ENCODE results near the gene PACSIN3. TPM values are rescaled to one million over a fixed set of nuclear protein-coding genes. Genes with fewer than 3 reads are reported as not detected.

PACSIN3 gene
- total RNA-seq, 4 donors from 2014 or later = 129 to 369 (median 205) TPM

GRCh38 chr11:47233051-47233450 is 46.8 kb upstream of the PACSIN3 start:
- TF ChIP-seq POLR2A (IDR thresholded peaks at IDR 0.05) = no peak
- TF ChIP-seq, protein P1, sequence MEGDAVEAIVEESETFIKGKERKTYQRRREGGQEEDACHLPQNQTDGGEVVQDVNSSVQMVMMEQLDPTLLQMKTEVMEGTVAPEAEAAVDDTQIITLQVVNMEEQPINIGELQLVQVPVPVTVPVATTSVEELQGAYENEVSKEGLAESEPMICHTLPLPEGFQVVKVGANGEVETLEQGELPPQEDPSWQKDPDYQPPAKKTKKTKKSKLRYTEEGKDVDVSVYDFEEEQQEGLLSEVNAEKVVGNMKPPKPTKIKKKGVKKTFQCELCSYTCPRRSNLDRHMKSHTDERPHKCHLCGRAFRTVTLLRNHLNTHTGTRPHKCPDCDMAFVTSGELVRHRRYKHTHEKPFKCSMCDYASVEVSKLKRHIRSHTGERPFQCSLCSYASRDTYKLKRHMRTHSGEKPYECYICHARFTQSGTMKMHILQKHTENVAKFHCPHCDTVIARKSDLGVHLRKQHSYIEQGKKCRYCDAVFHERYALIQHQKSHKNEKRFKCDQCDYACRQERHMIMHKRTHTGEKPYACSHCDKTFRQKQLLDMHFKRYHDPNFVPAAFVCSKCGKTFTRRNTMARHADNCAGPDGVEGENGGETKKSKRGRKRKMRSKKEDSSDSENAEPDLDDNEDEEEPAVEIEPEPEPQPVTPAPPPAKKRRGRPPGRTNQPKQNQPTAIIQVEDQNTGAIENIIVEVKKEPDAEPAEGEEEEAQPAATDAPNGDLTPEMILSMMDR (IDR thresholded peaks at IDR 0.05 in 4 of 5, conservative IDR thresholded peaks at IDR 0.05 in 1 of 5) = no peak

DNA sequence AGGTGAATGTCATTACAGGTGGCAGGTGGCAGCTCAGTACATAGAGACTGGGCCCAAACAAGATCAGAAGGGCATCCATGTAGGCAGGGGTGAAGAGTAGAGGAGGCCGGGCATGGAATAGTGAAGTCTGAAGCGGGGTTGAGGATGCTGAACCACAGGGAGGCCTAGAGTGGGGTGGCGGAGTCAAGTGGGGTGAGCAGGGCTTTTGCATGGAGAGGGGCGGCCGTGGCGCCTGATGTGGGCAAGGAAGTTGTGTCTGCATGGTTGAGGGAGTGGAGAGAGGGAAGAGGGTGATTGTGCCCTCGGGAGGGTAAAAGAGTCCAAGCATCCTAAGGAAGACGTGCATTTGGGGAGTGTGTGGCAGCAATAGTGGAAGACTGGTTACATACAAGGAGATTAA is 42.9 kb upstream of the PACSIN3 start:
- no peak for TF ChIP-seq POLR2A (IDR thresholded peaks at IDR 0.05)
- TF ChIP-seq, protein P1 (IDR thresholded peaks at IDR 0.05 in 4 of 5, conservative IDR thresholded peaks at IDR 0.05 in 1 of 5) = no peak
- H3K4me3 ChIP-seq = no peak overlapping the region
- ATAC-seq (no peak), DNase-seq (no peak)
- H3K36me3 ChIP-seq = no peaks in the 10 kb centered on the region
- peaks cover 0 to under 1% of the 10 kb centered on the region in 2 donors for H3K4me1 ChIP-seq
- in situ Hi-C loops (cut with MboI; ENCODE audit: low sequenced_read_pairs in 4 of 4) = loop anchor here in 2 of 4 donors (25.0 kb wide), 1 partner anchor 133 kb away; the partner anchor contains the start of gene MYBPC3 (in 2 of the 2)
- no peak overlapping the region for H3K27ac ChIP-seq
- intact Hi-C loops (cut with DNase I; ENCODE audit: low total_unique reads) = no loop called here
- H3K9me3 ChIP-seq = no peaks in the 10 kb centered on the region
- H3K27me3 ChIP-seq = no peaks in the 10 kb centered on the region

More at GRCh38 chr11:47233051-47233450, 46.8 kb upstream of the PACSIN3 start:
- Histone ChIP-seq H3K9me3 (no peaks in the 10 kb centered on the region), H3K36me3 (peaks cover 0 to 5% of the 10 kb centered on the region in 2 donors), H3K4me1 (peaks cover 0 to 4% of the 10 kb centered on the region in 2 donors), H3K4me3 (no peak overlapping the region), H3K27ac (no peak overlapping the region), H3K27me3 (no peaks in the 10 kb centered on the region)
- ATAC-seq = no peak
- in situ Hi-C loops (cut with MboI; ENCODE audit: low sequenced_read_pairs in 4 of 4) (loop anchor here in 2 of 4 donors (25.0 kb wide), 1 partner anchor 129 kb away; the partner anchor contains the start of gene MYBPC3 (in 2 of the 2)), intact Hi-C loops (cut with DNase I; ENCODE audit: low total_unique reads) (no loop called here)
- DNase-seq = no peak

DNA sequence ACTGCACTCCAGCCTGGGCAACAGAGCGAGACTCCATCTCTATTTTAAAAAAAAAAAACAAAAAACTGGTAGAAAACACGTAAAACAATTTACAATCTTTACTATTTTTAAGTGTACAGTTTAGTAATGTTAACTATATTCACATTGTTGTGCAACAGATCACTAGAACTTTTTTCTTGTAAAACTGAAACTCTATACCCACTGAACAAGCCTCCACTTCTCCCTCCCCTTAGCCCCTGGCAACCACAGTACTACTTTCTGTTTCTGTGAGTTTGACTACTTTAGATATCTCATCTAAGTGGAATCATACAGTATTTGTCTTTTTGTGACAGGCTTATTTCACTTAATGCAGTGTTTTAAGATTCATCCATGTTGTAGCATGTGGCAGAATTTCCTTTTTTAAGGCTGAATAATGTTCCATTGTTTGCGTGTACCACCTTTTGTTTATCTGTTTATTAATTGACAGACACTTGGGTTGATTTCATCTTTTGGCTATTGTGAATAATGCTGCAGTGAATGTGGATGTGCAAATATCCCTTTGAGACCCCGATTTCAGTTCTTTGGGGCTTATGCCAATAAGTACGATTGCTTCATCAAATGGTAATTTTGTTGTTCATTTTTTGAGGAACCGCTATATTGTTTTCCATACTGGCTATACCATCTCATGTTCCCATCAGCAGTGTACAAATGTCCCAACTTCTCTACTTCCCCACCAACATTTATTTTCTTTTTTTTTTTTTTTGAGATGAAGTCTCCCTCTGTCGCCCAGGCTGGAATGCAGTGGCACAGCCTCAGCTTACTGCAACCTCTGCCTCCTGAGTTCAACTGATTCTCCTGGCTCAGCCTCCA is 39.5 kb upstream of the PACSIN3 start:
- intact Hi-C loops (cut with DNase I; ENCODE audit: low total_unique reads) = no loop called here
- ATAC-seq (no peak), DNase-seq (no peak)
- H3K4me1 ChIP-seq = no peaks in the 10 kb centered on the region
- no peaks in the 10 kb centered on the region for H3K27me3 ChIP-seq
- H3K4me3 ChIP-seq = no peak overlapping the region
- no peak for TF ChIP-seq POLR2A (IDR thresholded peaks at IDR 0.05)
- TF ChIP-seq, protein P1 (IDR thresholded peaks at IDR 0.05 in 4 of 5, conservative IDR thresholded peaks at IDR 0.05 in 1 of 5) = no peak
- peaks cover 0 to 11% of the 10 kb centered on the region in 2 donors for H3K36me3 ChIP-seq
- in situ Hi-C loops (cut with MboI; ENCODE audit: low sequenced_read_pairs in 4 of 4) = loop anchor here in 2 of 4 donors (25.0 kb wide), 1 partner anchor 137 kb away; the partner anchor contains the start of gene MYBPC3 (in 2 of the 2)
- H3K9me3 ChIP-seq = no peaks in the 10 kb centered on the region
- no peak overlapping the region for H3K27ac ChIP-seq

DNA sequence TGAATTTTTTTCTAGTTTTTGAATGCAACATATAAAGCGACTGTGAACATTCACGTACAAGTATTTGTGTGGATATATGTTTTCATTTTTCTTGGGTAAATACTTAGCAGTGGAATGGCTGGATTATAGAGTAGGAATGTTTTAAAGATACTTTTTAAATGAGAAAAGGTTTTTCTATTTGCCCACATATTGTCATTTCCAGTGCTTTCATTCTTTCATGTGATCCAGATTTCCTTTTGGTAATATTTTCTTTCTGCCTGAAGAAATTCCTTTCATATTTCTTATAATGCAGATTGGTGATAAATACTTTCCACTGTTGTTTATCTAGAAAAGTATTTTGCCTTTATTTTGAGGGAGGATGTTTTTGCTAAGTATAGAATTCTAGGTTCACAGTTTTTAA is 36.5 kb upstream of the PACSIN3 start:
- in situ Hi-C loops (cut with MboI; ENCODE audit: low sequenced_read_pairs in 4 of 4) = no loop called here
- no peaks in the 10 kb centered on the region for H3K9me3 ChIP-seq
- TF ChIP-seq, protein P1 (IDR thresholded peaks at IDR 0.05 in 4 of 5, conservative IDR thresholded peaks at IDR 0.05 in 1 of 5) = no peak
- no peak for TF ChIP-seq POLR2A (IDR thresholded peaks at IDR 0.05)
- H3K4me1 ChIP-seq = no peaks in the 10 kb centered on the region
- no peaks in the 10 kb centered on the region for H3K27me3 ChIP-seq
- H3K4me3 ChIP-seq = no peak overlapping the region
- DNase-seq = no peak
- no peak overlapping the region for H3K27ac ChIP-seq
- no peak for ATAC-seq
- intact Hi-C loops (cut with DNase I; ENCODE audit: low total_unique reads) = no loop called here
- H3K36me3 ChIP-seq = peaks cover 0 to 11% of the 10 kb centered on the region in 2 donors
